ENCODE measurements around the gene BTG2. TPM values are rescaled to one million over a fixed set of nuclear protein-coding genes. Genes with fewer than 3 reads are reported as not detected.

BTG2 gene
- total RNA-seq, 1 donor from 2014 or later: 44.8 TPM

GRCh38 chr1:203324105-203325025, 19.0 kb downstream of the BTG2 start:
- intact Hi-C loops (cut with DNase I): no loop called here
- ATAC-seq: no peak
- DNase-seq (ENCODE audit: missing footprints): no peak

- intact Hi-C loops (cut with DNase I): no loop called here
- DNase-seq (ENCODE audit: missing footprints) (no peak), ATAC-seq (no peak)
Observed at GRCh38 chr1:203325026-203325417, 19.7 kb downstream of the BTG2 start.

GRCh38 chr1:203325418-203326091, 20.2 kb downstream of the BTG2 start:
- peak; percentile 8 for ATAC-seq
- intact Hi-C loops (cut with DNase I): loop anchor here (2.0 kb wide), 2 partner anchors 19 to 55 kb away; no protein-coding TSS in a partner anchor
- DNase-seq (ENCODE audit: missing footprints): peak; percentile 88

GRCh38 chr1:203326830-203327683, 21.7 kb downstream of the BTG2 start:
- peak; percentile 86 for ATAC-seq
- peak; percentile 97 for DNase-seq (ENCODE audit: missing footprints)
- intact Hi-C loops (cut with DNase I): loop anchor here (2.0 kb wide), 2 partner anchors 20 to 56 kb away; no protein-coding TSS in a partner anchor

GRCh38 chr1:203327684-203328457, 22.6 kb downstream of the BTG2 start:
- DNase-seq (ENCODE audit: missing footprints): no peak
- intact Hi-C loops (cut with DNase I): loop anchor here (2.0 kb wide), 2 partner anchors 21 to 57 kb away; no protein-coding TSS in a partner anchor
- ATAC-seq: peak; percentile 44

- intact Hi-C loops (cut with DNase I): no loop called here
- DNase-seq (ENCODE audit: missing footprints) (no peak), ATAC-seq (no peak)
Observed at GRCh38 chr1:203328714-203329122, 23.4 kb downstream of the BTG2 start.

GRCh38 chr1:203331224-203331623, 25.9 kb downstream of the BTG2 start:
- no peak for ATAC-seq
- no peak for DNase-seq (ENCODE audit: missing footprints)
- intact Hi-C loops (cut with DNase I): no loop called here

GRCh38 chr1:203335503-203335902, 30.2 kb downstream of the BTG2 start:
- DNase-seq (ENCODE audit: missing footprints): no peak
- ATAC-seq: no peak
- intact Hi-C loops (cut with DNase I): no loop called here

GRCh38 chr1:203336097-203336496, 30.8 kb downstream of the BTG2 start:
- DNase-seq (ENCODE audit: missing footprints): no peak
- intact Hi-C loops (cut with DNase I): no loop called here
- no peak for ATAC-seq

GRCh38 chr1:203338335-203339036, 33.2 kb downstream of the BTG2 start:
- ATAC-seq (peak; percentile 65), DNase-seq (ENCODE audit: missing footprints) (no peak)
- intact Hi-C loops (cut with DNase I): no loop called here

- peak; percentile 86 for ATAC-seq
- intact Hi-C loops (cut with DNase I): loop anchor here (1.0 to 5.0 kb wide), 5 partner anchors 69 to 362 kb away; no protein-coding TSS in a partner anchor
- peak; percentile 73 for DNase-seq (ENCODE audit: missing footprints)
Observed at GRCh38 chr1:203340112-203340790, 34.9 kb downstream of the BTG2 start.

- ATAC-seq: peak; percentile 37
- intact Hi-C loops (cut with DNase I): loop anchor here (5.0 kb wide), 1 partner anchor 360 kb away; no protein-coding TSS in a partner anchor
Observed at GRCh38 chr1:203342192-203342940, 37.0 kb downstream of the BTG2 start.

GRCh38 chr1:203343956-203344754, 38.8 kb downstream of the BTG2 start:
- DNase-seq (ENCODE audit: missing footprints) (no peak), ATAC-seq (no peak)
- intact Hi-C loops (cut with DNase I): loop anchor here (5.0 kb wide), 1 partner anchor 358 kb away; no protein-coding TSS in a partner anchor

More at GRCh38 chr1:203342192-203342940, 37.0 kb downstream of the BTG2 start:
- no peak for DNase-seq (ENCODE audit: missing footprints)

GRCh38 chr1:203346060-203346768, 40.9 kb downstream of the BTG2 start:
- intact Hi-C loops (cut with DNase I): no loop called here
- ATAC-seq (no peak), DNase-seq (ENCODE audit: missing footprints) (no peak)

GRCh38 chr1:203346769-203347102, 41.4 kb downstream of the BTG2 start:
- intact Hi-C loops (cut with DNase I): no loop called here
- no peak for ATAC-seq
- no peak for DNase-seq (ENCODE audit: missing footprints)
